Tibial artery (tissue), 4 donors: Measurements from ENCODE around the gene NRXN3.

ENCODE experiments used
- DNase-seq, 2 donors: peaks; one replicate each; pipeline ENCODE4 v3.0.0-alpha.2; 2019
- H3K27ac ChIP-seq, 2 donors: fragments of 200-600 bp; sonication (generic) in 1 of 2; 1 replicate in 1 of 2; 2 replicates in 1 of 2; pipeline ENCODE4 v1.5.1; 2018 to 2019; ENCODE audit warnings: mild to moderate bottlenecking in 1 of 2
- H3K27me3 ChIP-seq, 2 donors: fragments of 200-600 bp; sonication (generic) in 1 of 2; one replicate each; pipeline versions ENCODE4 v1.5.1 to v1.6.0; 2016 to 2019
- H3K36me3 ChIP-seq, 3 donors: fragments of 200-600 bp; sonication (generic) in 2 of 3; one replicate each; pipeline ENCODE4 v1.5.1; 2016 to 2019; ENCODE audit warnings: mild to moderate bottlenecking in 2 of 3
- H3K4me1 ChIP-seq, 4 donors: fragments of 200-600 bp; sonication (generic) in 2 of 4; 1 replicate in 3 of 4; 2 replicates in 1 of 4; pipeline ENCODE4 v1.5.1; 2016 to 2019
- H3K4me3 ChIP-seq, 2 donors: fragments of 200-600 bp; sonication (generic) in 1 of 2; 1 replicate in 1 of 2; 2 replicates in 1 of 2; pipeline ENCODE4 v1.5.1; 2018 to 2019; ENCODE audit warnings: mild to moderate bottlenecking in 2 of 2
- H3K9me3 ChIP-seq, 3 donors: fragments of 200-600 bp; sonication (generic) in 1 of 3; one replicate each; pipeline ENCODE4 v1.5.1; 2016 to 2019
- intact Hi-C: fragments of 100-400 bp; cut with DNase I; formaldehyde crosslinking; loops from one replicate; pipeline ENCODE4 v1.15.0; 2023; ENCODE audit warnings: low total_unique reads
- TF ChIP-seq, protein P1 (sequence below), 2 experiments: fragments of 200-600 bp in 1 of 2; fragments of 450-650 bp in 1 of 2; IDR thresholded peaks; one replicate each; pipeline ENCODE4 v1.5.1; 2017 to 2019; ENCODE audit warnings: antibody characterized with exemption in 2 of 2, mild to moderate bottlenecking in 1 of 2, moderate library complexity in 1 of 2

The NRXN3 gene

DNA sequence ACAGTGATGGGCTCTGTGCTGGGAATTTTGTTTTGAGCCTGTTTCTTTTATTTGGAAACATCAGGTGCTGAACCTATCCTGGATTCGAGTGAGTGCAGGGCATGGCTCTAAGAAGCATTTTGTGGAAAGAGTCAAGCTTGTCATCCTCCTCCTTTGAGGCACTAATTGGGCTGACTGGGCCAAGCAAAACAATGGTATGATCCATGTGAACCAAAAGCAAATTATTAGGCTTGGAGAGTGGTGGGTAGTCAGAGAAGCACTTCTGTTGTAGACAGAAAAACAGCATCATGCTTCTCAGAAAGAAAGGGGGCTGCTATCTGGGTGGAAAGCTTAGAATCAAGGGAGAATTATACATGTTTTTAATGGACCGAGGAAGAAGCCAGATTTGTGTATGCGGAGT lies 1559.6 kb downstream of the NRXN3 start:
- H3K36me3 ChIP-seq: no peaks in the 10 kb centered on the region
- no peaks in the 10 kb centered on the region for H3K4me1 ChIP-seq
- H3K27me3 ChIP-seq: no peaks in the 10 kb centered on the region
- TF ChIP-seq, protein P1, sequence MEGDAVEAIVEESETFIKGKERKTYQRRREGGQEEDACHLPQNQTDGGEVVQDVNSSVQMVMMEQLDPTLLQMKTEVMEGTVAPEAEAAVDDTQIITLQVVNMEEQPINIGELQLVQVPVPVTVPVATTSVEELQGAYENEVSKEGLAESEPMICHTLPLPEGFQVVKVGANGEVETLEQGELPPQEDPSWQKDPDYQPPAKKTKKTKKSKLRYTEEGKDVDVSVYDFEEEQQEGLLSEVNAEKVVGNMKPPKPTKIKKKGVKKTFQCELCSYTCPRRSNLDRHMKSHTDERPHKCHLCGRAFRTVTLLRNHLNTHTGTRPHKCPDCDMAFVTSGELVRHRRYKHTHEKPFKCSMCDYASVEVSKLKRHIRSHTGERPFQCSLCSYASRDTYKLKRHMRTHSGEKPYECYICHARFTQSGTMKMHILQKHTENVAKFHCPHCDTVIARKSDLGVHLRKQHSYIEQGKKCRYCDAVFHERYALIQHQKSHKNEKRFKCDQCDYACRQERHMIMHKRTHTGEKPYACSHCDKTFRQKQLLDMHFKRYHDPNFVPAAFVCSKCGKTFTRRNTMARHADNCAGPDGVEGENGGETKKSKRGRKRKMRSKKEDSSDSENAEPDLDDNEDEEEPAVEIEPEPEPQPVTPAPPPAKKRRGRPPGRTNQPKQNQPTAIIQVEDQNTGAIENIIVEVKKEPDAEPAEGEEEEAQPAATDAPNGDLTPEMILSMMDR (IDR thresholded peaks at IDR 0.05): no peak
- intact Hi-C loops: no loop called here
- no peak overlapping the region for H3K4me3 ChIP-seq
- H3K9me3 ChIP-seq: no peaks in the 10 kb centered on the region
- H3K27ac ChIP-seq: no peak overlapping the region
- DNase-seq: no peak

- H3K9me3 ChIP-seq: no peaks in the 10 kb centered on the region
- no peak overlapping the region for H3K27ac ChIP-seq
- no peak overlapping the region for H3K4me3 ChIP-seq
- H3K36me3 ChIP-seq: no peaks in the 10 kb centered on the region
- intact Hi-C loops: no loop called here
- TF ChIP-seq, protein P1 (IDR thresholded peaks at IDR 0.05): no peak
- no peak for DNase-seq
- H3K27me3 ChIP-seq: no peaks in the 10 kb centered on the region
- no peaks in the 10 kb centered on the region for H3K4me1 ChIP-seq
These were observed 1560.0 kb downstream of the NRXN3 start for GRCh38 chr14:79730196-79730595.

DNA sequence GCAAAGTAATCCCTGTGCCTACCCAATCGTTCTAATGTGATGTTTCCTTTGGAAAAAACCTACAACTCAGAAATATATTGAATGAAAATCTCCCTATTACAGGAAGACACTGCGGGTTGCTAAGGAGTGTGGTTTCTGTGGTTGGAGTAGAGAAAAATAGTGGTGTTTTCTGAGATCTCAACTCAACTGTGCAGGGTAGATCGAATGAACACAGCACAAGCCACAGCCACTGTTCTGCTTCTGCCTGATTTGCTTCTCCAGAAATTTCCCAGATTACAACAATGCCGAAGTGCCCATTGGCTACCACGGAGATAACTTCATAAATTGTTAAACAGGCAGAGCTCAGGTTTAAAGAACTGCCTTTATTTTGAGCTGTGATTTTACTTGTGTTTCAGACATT lies 1560.8 kb downstream of the NRXN3 start:
- DNase-seq: no peak
- no peaks in the 10 kb centered on the region for H3K36me3 ChIP-seq
- no peaks in the 10 kb centered on the region for H3K27me3 ChIP-seq
- H3K4me3 ChIP-seq: no peak overlapping the region
- H3K9me3 ChIP-seq: no peaks in the 10 kb centered on the region
- TF ChIP-seq, protein P1 (IDR thresholded peaks at IDR 0.05): no peak
- intact Hi-C loops: no loop called here
- H3K4me1 ChIP-seq: no peaks in the 10 kb centered on the region
- H3K27ac ChIP-seq: no peak overlapping the region

GRCh38 chr14:79732911-79733655 lies 1562.9 kb downstream of the NRXN3 start:
- Histone ChIP-seq H3K36me3 (no peaks in the 10 kb centered on the region), H3K27me3 (no peaks in the 10 kb centered on the region), H3K27ac (no peak overlapping the region), H3K9me3 (peaks cover 0 to 4% (median 0%) of the 10 kb centered on the region in 3 donors), H3K4me3 (no peak overlapping the region), H3K4me1 (no peaks in the 10 kb centered on the region)
- intact Hi-C loops: no loop called here
- no peak for DNase-seq
- TF ChIP-seq, protein P1 (IDR thresholded peaks at IDR 0.05): no peak

DNA sequence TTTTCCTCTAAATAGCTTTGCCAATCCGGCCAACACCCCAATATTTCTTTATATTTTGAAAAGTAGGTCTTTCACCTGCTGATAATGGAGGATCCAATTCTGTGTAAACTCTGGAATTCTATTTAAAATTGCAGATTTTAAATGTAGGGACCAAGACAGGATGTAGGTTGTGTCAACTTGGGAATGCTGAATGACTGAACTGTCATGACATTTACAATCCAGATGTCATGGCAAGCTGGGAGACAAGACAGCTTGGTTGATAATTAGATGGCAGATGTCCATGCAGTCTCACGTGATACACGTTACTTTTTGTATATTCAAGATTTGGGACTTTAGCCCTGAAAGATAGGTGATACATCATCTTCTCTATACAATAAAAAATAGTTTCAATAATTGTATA lies 1564.0 kb downstream of the NRXN3 start:
- no peaks in the 10 kb centered on the region for H3K36me3 ChIP-seq
- no peak overlapping the region for H3K27ac ChIP-seq
- no peak overlapping the region for H3K4me3 ChIP-seq
- peaks cover 0 to 9% (median 0%) of the 10 kb centered on the region in 3 donors for H3K9me3 ChIP-seq
- TF ChIP-seq, protein P1 (IDR thresholded peaks at IDR 0.05): no peak
- no peaks in the 10 kb centered on the region for H3K4me1 ChIP-seq
- intact Hi-C loops: no loop called here
- no peak for DNase-seq
- no peaks in the 10 kb centered on the region for H3K27me3 ChIP-seq
